Measurements from ENCODE around the gene NFATC2. TPM values are rescaled to one million over a fixed set of nuclear protein-coding genes. Genes with fewer than 3 reads are reported as not detected.

The NFATC2 gene
- total and polyA plus RNA-seq, 2 of the 8 experiments (the other 6 are each of a cell fraction or from before 2014, with no cell fraction given), result 0.27 to 0.91 TPM

DNA sequence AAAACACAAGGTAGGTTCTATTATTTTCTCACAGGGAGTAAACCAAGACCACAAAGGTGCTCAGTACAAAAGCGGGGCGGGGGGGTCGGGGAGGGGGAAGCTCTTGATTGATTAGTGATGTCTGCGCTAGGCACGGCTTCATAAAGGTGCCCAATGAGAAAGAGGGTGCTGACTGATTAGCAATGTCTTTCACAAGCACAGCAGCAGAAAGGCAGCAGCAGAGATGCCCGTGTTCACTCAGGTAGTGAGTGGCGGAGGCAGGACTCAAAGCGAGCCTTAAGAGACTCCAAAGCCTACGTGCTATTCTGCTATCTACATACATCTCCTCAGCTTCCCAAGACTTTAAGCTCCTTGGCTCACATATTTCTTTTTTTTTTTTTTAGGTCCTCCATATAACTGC is 20.3 kb downstream of the NFATC2 start:
- Histone ChIP-seq H2AK5ac (ENCODE audit: low read depth, low read length) (no peak overlapping the region), H3K4me3 (ENCODE audit: extremely low read depth in 1 of 4, insufficient read depth in 2 of 4, low read depth in 3 of 4, low read length in 4 of 4) (no peak overlapping the region), H2BK120ac (replicated peaks; ENCODE audit: low read depth, low read length) (no peak overlapping the region), H3K9me3 (ENCODE audit: insufficient read depth in 2 of 2, low read depth in 1 of 2, low read length in 1 of 2) (no peaks in the 10 kb centered on the region), H4K91ac (replicated peaks; ENCODE audit: insufficient read length, low read length) (no peak overlapping the region), H2AFZ (ENCODE audit: low read length) (no peak overlapping the region), H3K27me3 (replicated peaks in 1 of 4; ENCODE audit: control insufficient read depth in 3 of 4, extremely low read depth in 1 of 4, insufficient read depth in 3 of 4, low read length in 3 of 4) (no peaks in the 10 kb centered on the region), H3K79me2 (ENCODE audit: control insufficient read depth in 1 of 2, insufficient read depth in 2 of 2, low read length in 2 of 2) (no peaks in the 10 kb centered on the region), H3K23ac (ENCODE audit: insufficient read length) (no peak overlapping the region), H4K8ac (ENCODE audit: extremely low read depth, insufficient read depth, low read length) (no peak overlapping the region), H3K9ac (replicated peaks in 1 of 4; ENCODE audit: extremely low read depth in 1 of 4, low read depth in 3 of 4, low read length in 3 of 4) (no peak overlapping the region), H3K79me1 (ENCODE audit: low read depth, low read length) (no peaks in the 10 kb centered on the region), H3K27ac (ENCODE audit: low read depth, low read length) (no peak overlapping the region), H4K20me1 (replicated peaks in 1 of 2; ENCODE audit: control insufficient read depth in 1 of 2, insufficient read depth in 2 of 2, low read length in 2 of 2) (no peaks in the 10 kb centered on the region), H3K4me1 (replicated peaks in 1 of 4; ENCODE audit: control insufficient read depth in 3 of 4, insufficient read depth in 4 of 4, low read length in 3 of 4) (no peaks in the 10 kb centered on the region; a peak in 1 of 7 replicates), H3K4ac (replicated peaks; ENCODE audit: insufficient read length, low read depth, low read length) (no peak overlapping the region), H2BK12ac (ENCODE audit: low read depth, low read length) (no peak overlapping the region), H3K14ac (ENCODE audit: insufficient read length) (no peak overlapping the region), H2BK15ac (ENCODE audit: low read length) (no peak overlapping the region), H3K4me2 (ENCODE audit: insufficient read depth in 1 of 2, low read depth in 2 of 2, low read length in 2 of 2) (no peak overlapping the region), H2BK20ac (ENCODE audit: low read length) (no peak overlapping the region), H3K23me2 (ENCODE audit: low read depth, low read length) (no peaks in the 10 kb centered on the region), H4K5ac (ENCODE audit: insufficient read length, low read depth, low read length) (no peak overlapping the region), H3K36me3 (ENCODE audit: control insufficient read depth in 2 of 4, insufficient read depth in 4 of 4, low read length in 3 of 4) (no peaks in the 10 kb centered on the region), H2BK5ac (ENCODE audit: low read depth, low read length) (no peak overlapping the region), H3K56ac (replicated peaks; ENCODE audit: insufficient read length, low read depth, low read length) (no peak overlapping the region), H3K18ac (ENCODE audit: extremely low read depth, low read length) (no peak overlapping the region)
- ChIA-PET POLR2A (ENCODE audit: partially characterized antibody) (no interaction called here), CTCF (ENCODE audit: partially characterized antibody) (no interaction called here)
- TF ChIP-seq FOSL1 (IDR thresholded peaks at IDR 0.05; ENCODE audit: insufficient read depth, low read depth, low read length), result no peak
- TF ChIP-seq TBP (IDR thresholded peaks at IDR 0.05; ENCODE audit: low read depth, low read length), result no peak
- no peak for TF ChIP-seq POLR2A (IDR thresholded peaks at IDR 0.05; ENCODE audit: control extremely low read depth in 1 of 2, low read depth in 2 of 2, low read length in 2 of 2)
- TF ChIP-seq EZH2 (IDR thresholded peaks at IDR 0.05; ENCODE audit: low read depth, low read length, severe bottlenecking), result no peak
- TF ChIP-seq KDM5A (IDR thresholded peaks at IDR 0.05; ENCODE audit: low read length), result no peak
- TF ChIP-seq JUND (IDR thresholded peaks at IDR 0.05; ENCODE audit: low read length), result no peak
- TF ChIP-seq NANOG (IDR thresholded peaks at IDR 0.05; ENCODE audit: insufficient read depth, low read depth, low read length, poor library complexity, severe bottlenecking), result no peak
- TF ChIP-seq, protein P1, sequence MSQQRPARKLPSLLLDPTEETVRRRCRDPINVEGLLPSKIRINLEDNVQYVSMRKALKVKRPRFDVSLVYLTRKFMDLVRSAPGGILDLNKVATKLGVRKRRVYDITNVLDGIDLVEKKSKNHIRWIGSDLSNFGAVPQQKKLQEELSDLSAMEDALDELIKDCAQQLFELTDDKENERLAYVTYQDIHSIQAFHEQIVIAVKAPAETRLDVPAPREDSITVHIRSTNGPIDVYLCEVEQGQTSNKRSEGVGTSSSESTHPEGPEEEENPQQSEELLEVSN (IDR thresholded peaks at IDR 0.05), result no peak
- no peak for TF ChIP-seq CTBP2 (IDR thresholded peaks at IDR 0.05; ENCODE audit: borderline replicate concordance, insufficient read depth, insufficient read length, low read length)
- no peak for DNase-seq (ENCODE audit: low read depth in 1 of 2, low spot score in 2 of 2)
- WGBS, 2 experiments (ENCODE audit: extremely low coverage in 1 of 2, insufficient coverage in 1 of 2, insufficient read length in 1 of 2, insufficient replicate concordance in 2 of 2, low coverage in 1 of 2, low lambda C conversion rate in 2 of 2, missing lambda C conversion rate in 1 of 2), result 94% methylated on average over 6 of the region's 9 CpGs; no CpG with 5 or more reads in 1 of the 2 experiments
- no peak for FAIRE-seq
